Trophoblast cell (in vitro differentiated cells and primary cell): Measurements from ENCODE around the gene DSTYK.
A peak's percentile ranks its signal among the peaks of the same experiment; 100 is the strongest.

ENCODE experiments used
- DNase-seq, 2 donors: peaks; one replicate each; pipeline ENCODE4 v3.0.0-alpha.2; 2016
- H2AFZ ChIP-seq: 2 replicates; pipeline ENCODE4 v1.6.1; 2013; ENCODE audit warnings: low read length, moderate library complexity, mild to moderate bottlenecking; ENCODE audit not compliant: insufficient read depth, poor library complexity
- H2AK5ac ChIP-seq: 2 replicates; pipeline ENCODE4 v1.6.1; 2013; ENCODE audit warnings: mild to moderate bottlenecking, low read length
- H2BK120ac ChIP-seq: 2 replicates; pipeline ENCODE4 v1.6.1; 2013; ENCODE audit warnings: low read length, mild to moderate bottlenecking, moderate library complexity; ENCODE audit not compliant: insufficient read depth, poor library complexity
- H2BK12ac ChIP-seq: 2 replicates; pipeline ENCODE4 v1.6.1; 2013; ENCODE audit warnings: mild to moderate bottlenecking, low read length, moderate library complexity
- H2BK5ac ChIP-seq: 2 replicates; pipeline ENCODE4 v1.6.1; 2013; ENCODE audit warnings: low read length, low read depth, moderate library complexity, mild to moderate bottlenecking; ENCODE audit not compliant: poor library complexity
- H3K14ac ChIP-seq: 2 replicates; pipeline ENCODE4 v1.6.1; 2013; ENCODE audit warnings: mild to moderate bottlenecking, low read length
- H3K18ac ChIP-seq: 2 replicates; pipeline ENCODE4 v1.6.1; 2013; ENCODE audit warnings: mild to moderate bottlenecking, low read length
- H3K23ac ChIP-seq: 2 replicates; pipeline ENCODE4 v1.6.1; 2013; ENCODE audit warnings: low read length
- H3K27ac ChIP-seq: 2 replicates; pipeline ENCODE4 v1.5.1; 2013; ENCODE audit warnings: low read depth, mild to moderate bottlenecking, inconsistent platforms, low read length, moderate library complexity
- H3K27me3 ChIP-seq: 2 replicates; pipeline ENCODE4 v1.6.1; 2013; ENCODE audit warnings: inconsistent platforms, mild to moderate bottlenecking, low read length, moderate library complexity; ENCODE audit not compliant: insufficient read depth
- H3K36me3 ChIP-seq, 2 experiments: 1 replicate in 1 of 2; 2 replicates in 1 of 2; pipeline ENCODE4 v1.6.1; 2013; ENCODE audit warnings: low read length in 2 of 2, mild to moderate bottlenecking in 2 of 2, moderate library complexity in 1 of 2; ENCODE audit not compliant: insufficient read depth in 2 of 2, control insufficient read depth in 1 of 2
- H3K4ac ChIP-seq: 2 replicates; pipeline ENCODE4 v1.6.1; 2013; ENCODE audit warnings: low read depth, mild to moderate bottlenecking, low read length, moderate library complexity
- H3K4me1 ChIP-seq, 2 experiments: 1 replicate in 1 of 2; 2 replicates in 1 of 2; pipeline ENCODE4 v1.6.1; 2013; ENCODE audit warnings: low read length in 2 of 2, mild to moderate bottlenecking in 2 of 2, moderate library complexity in 1 of 2; ENCODE audit not compliant: insufficient read depth in 2 of 2, control insufficient read depth in 1 of 2
- H3K4me2 ChIP-seq: 2 replicates; pipeline ENCODE4 v1.6.1; 2013; ENCODE audit warnings: inconsistent platforms, mild to moderate bottlenecking, low read length, moderate library complexity
- H3K4me3 ChIP-seq: 2 replicates; pipeline ENCODE4 v1.5.1; 2013; ENCODE audit warnings: mild to moderate bottlenecking, low read depth, low read length, inconsistent platforms
- H3K79me1 ChIP-seq: one replicate; pipeline ENCODE4 v1.6.1; 2013; ENCODE audit warnings: low read length
- H3K79me2 ChIP-seq: 2 replicates; pipeline ENCODE4 v1.6.1; 2013; ENCODE audit warnings: low read length, mild to moderate bottlenecking; ENCODE audit not compliant: control insufficient read depth, insufficient read depth, poor library complexity
- H3K9ac ChIP-seq: 2 replicates; pipeline ENCODE4 v1.6.1; 2013; ENCODE audit warnings: mild to moderate bottlenecking, low read length
- H3K9me3 ChIP-seq: 2 replicates; pipeline ENCODE4 v1.6.1; 2013; ENCODE audit warnings: low read depth, mild to moderate bottlenecking, control low read depth, inconsistent platforms, low read length; ENCODE audit not compliant: insufficient read depth
- H4K12ac ChIP-seq: 2 replicates; pipeline ENCODE4 v1.6.1; 2013; ENCODE audit warnings: low read depth, mild to moderate bottlenecking, low read length, moderate library complexity
- H4K8ac ChIP-seq: 2 replicates; pipeline ENCODE4 v1.6.1; 2013; ENCODE audit warnings: low read depth, mild to moderate bottlenecking, low read length, moderate library complexity
- H4K91ac ChIP-seq: one replicate; pipeline ENCODE4 v1.6.1; 2013; ENCODE audit warnings: low read depth, mild to moderate bottlenecking, low read length, moderate library complexity
- WGBS: extraction: QIAGEN DNeasy Blood & Tissue Kit; methylation state at CpG from one replicate; pipeline ENCODE4 v1.1.7; 2013; ENCODE audit warnings: missing lambda C conversion rate; ENCODE audit not compliant: insufficient read length, insufficient coverage; ENCODE audit errors: extremely low coverage; 5-methylcytosine and 5-hydroxymethylcytosine counted together

DSTYK gene

DNA sequence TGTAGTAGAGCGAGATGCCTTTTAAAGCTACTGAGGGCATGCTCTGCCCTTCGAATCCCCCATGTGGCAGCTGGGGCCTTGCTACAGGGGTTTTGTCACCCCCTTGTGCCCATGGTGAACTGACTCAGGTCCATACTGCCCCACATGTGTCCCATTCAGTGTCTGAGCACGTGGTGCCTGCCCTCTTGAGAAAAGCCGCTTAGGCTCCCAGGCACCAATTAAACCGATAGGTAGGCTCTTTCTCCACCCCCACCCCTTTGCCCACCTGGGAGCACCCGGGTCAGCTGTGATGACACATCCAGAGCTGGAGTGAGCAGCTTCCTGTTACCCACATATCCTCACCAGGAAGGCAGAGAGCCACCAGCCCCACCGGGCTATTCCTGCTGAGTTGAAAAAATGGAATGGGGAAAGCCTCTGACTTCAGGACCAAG is 46.8 kb upstream of the DSTYK start:
- Histone ChIP-seq H3K36me3 (no peaks in the 10 kb centered on the region), H2BK5ac (peak overlapping the region; percentile 11), H3K9me3 (no peaks in the 10 kb centered on the region), H3K9ac (no peak overlapping the region), H4K12ac (no peak overlapping the region), H4K91ac (peak overlapping the region; percentile 68), H2BK12ac (peak overlapping the region; percentile 83), H3K4me2 (no peak overlapping the region), H3K27me3 (no peaks in the 10 kb centered on the region), H2AFZ (peak overlapping the region; percentile 8), H3K4me3 (no peak overlapping the region), H3K79me2 (no peaks in the 10 kb centered on the region), H2BK120ac (peak overlapping the region; percentile 67), H4K8ac (peak overlapping the region; percentile 17), H3K4me1 (peaks cover 16 to 24% of the 10 kb centered on the region in 2 experiments), H3K18ac (no peak overlapping the region), H3K79me1 (peaks cover 11% of the 10 kb centered on the region), H2AK5ac (peak overlapping the region; percentile 55), H3K23ac (no peak overlapping the region), H3K14ac (peak overlapping the region; percentile 2), H3K4ac (no peak overlapping the region), H3K27ac (peak overlapping the region; percentile 44)
- DNase-seq: no peak
- no CpG with 5 or more reads among the region's 7 CpGs for WGBS

DNA sequence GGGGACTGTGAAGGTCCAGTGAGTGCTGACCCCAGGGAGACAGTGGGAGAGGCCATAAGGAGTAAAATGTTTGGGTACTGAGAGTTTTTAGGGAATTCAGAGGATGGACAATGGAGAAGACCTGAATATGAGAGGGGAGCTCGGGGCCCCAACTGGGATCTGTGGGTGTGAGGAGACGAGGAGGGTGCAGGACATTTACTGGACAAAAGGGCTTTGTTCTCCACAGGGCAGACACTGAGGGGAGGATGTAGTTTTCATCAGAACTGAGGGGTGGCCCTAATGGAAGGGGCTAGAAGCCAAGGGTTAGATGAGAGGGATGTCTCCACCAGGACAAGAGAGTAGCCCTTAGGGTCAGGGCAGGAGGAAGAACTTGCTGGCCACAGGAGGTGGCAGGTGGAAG is 46.2 kb upstream of the DSTYK start:
- Histone ChIP-seq H3K79me1 (peaks cover 11% of the 10 kb centered on the region), H2BK5ac (no peak overlapping the region), H3K4ac (no peak overlapping the region), H3K4me3 (no peak overlapping the region), H3K79me2 (no peaks in the 10 kb centered on the region), H3K27ac (no peak overlapping the region), H3K9me3 (no peaks in the 10 kb centered on the region), H2BK12ac (peak overlapping the region; percentile 15), H3K18ac (no peak overlapping the region), H3K4me1 (peaks cover 16 to 24% of the 10 kb centered on the region in 2 experiments), H3K36me3 (no peaks in the 10 kb centered on the region), H3K4me2 (no peak overlapping the region), H3K27me3 (no peaks in the 10 kb centered on the region), H3K14ac (no peak overlapping the region), H3K9ac (no peak overlapping the region), H4K91ac (peak overlapping the region; percentile 68), H4K12ac (no peak overlapping the region), H4K8ac (no peak overlapping the region), H3K23ac (no peak overlapping the region), H2AFZ (no peak overlapping the region), H2AK5ac (no peak overlapping the region), H2BK120ac (no peak overlapping the region)
- no peak for DNase-seq
- no CpG with 5 or more reads among the region's 2 CpGs for WGBS

DNA sequence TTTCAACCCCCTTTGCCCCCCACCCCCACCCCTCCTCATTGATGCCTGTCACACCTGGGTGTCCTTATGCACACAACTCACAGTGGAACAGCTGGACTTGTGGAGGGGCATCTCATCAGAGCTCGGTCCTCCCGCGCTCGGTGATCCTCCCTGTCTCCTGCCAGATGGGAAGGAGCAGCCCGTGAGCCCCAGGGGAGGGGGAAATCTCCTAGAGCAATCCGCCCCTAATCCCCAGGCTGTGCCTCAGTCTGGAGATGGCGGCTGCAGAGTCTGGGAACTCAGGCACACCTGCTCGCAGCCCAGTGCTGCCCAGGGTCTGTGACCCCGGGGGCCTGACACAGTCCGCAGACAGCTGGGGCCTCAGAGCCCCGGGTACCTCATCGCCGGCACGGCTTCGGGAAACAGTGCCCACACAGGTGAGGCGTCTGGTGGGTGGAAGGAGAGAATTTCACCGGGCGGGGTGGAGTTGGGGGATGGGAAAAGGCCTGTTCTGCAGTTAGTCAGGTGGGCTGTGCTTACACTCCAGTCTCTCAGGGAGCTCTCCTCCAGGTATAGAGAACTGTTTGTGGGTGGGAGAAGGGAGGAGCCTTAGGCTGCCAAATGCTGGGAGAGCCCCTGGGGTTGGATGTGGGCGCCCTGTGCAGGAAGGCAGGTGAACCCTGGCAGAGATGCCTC is 45.6 kb upstream of the DSTYK start:
- peak overlapping the region; percentile 42 for H2BK12ac ChIP-seq
- no peak overlapping the region for H3K4me2 ChIP-seq
- no peak overlapping the region for H3K23ac ChIP-seq
- no peak overlapping the region for H4K12ac ChIP-seq
- H3K14ac ChIP-seq: no peak overlapping the region
- H4K8ac ChIP-seq: no peak overlapping the region
- no peak overlapping the region for H3K18ac ChIP-seq
- WGBS: no CpG with 5 or more reads among the region's 19 CpGs
- peaks cover 14 to 19% of the 10 kb centered on the region in 2 experiments for H3K4me1 ChIP-seq
- no peaks in the 10 kb centered on the region for H3K27me3 ChIP-seq
- H3K4me3 ChIP-seq: no peak overlapping the region
- H2AFZ ChIP-seq: no peak overlapping the region
- no peak overlapping the region for H3K27ac ChIP-seq
- H2BK5ac ChIP-seq: no peak overlapping the region
- no peak overlapping the region for H2BK120ac ChIP-seq
- H3K36me3 ChIP-seq: no peaks in the 10 kb centered on the region
- DNase-seq: no peak
- no peak overlapping the region for H2AK5ac ChIP-seq
- H3K9ac ChIP-seq: no peak overlapping the region
- H3K79me1 ChIP-seq: peaks cover 11% of the 10 kb centered on the region
- H4K91ac ChIP-seq: peak overlapping the region; percentile 18
- H3K9me3 ChIP-seq: no peaks in the 10 kb centered on the region
- no peak overlapping the region for H3K4ac ChIP-seq
- no peaks in the 10 kb centered on the region for H3K79me2 ChIP-seq

DNA sequence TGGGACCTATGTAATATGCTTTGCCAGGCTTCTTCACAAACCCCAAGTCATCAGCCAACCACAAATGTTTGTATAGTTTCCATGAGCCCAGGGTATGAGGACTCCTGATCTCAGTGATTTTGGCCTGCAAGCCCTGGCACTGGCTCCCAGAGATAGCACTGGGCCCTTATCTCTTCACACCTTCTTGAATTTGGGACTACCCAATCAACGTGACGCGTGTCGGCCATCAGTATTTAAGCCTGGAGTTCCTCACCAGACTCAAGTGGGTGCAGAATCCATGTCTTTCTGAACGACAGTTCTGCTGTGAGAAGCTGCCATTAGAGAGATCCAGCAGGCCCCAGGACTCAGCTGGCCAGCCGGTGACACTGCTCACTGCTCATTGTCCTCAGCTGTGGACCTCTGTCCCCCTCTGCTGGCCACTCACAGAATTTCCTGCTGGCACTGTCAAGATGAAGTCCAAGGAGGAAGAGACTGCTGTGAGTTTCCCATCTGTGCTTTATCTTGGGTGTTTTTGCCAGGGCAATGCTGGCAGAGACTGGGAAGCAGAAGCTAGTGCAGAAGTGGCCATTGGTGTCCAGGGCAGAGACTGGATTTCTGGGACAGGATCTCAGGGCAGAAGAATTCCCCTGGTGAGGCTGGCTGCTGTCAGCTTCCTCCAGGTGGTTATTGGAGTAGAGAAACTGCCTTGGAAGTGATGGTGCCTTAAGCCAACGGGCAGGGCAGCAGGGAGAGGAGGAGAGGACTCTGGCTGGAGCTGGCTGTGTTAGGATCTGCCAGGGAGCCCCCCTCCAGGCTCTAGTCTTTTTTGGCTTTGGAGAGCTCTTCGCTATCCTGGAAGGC is 44.7 kb upstream of the DSTYK start:
- Histone ChIP-seq H3K9me3 (no peaks in the 10 kb centered on the region), H3K4me1 (peaks cover 12 to 17% of the 10 kb centered on the region in 2 experiments), H4K8ac (no peak overlapping the region), H3K14ac (no peak overlapping the region), H2BK5ac (no peak overlapping the region), H3K4ac (no peak overlapping the region), H3K23ac (no peak overlapping the region), H3K27me3 (no peaks in the 10 kb centered on the region), H2AFZ (no peak overlapping the region), H2BK12ac (no peak overlapping the region), H3K79me1 (peaks cover 9% of the 10 kb centered on the region), H3K27ac (no peak overlapping the region), H3K18ac (no peak overlapping the region), H3K36me3 (no peaks in the 10 kb centered on the region), H3K9ac (no peak overlapping the region), H3K4me3 (no peak overlapping the region), H3K79me2 (no peaks in the 10 kb centered on the region), H3K4me2 (no peak overlapping the region), H4K91ac (no peak overlapping the region), H2AK5ac (no peak overlapping the region), H4K12ac (no peak overlapping the region), H2BK120ac (no peak overlapping the region)
- peak; percentile 82 to 94 for DNase-seq
- WGBS: no CpG with 5 or more reads among the region's 8 CpGs
